Measurements from ENCODE around the gene SORCS3. TPM values are rescaled to one million over a fixed set of nuclear protein-coding genes. Genes with fewer than 3 reads are reported as not detected.

The SORCS3 gene
- total RNA-seq, 4 donors from 2014 or later = 0.26 to 0.50 (median 0.41) TPM

- Histone ChIP-seq H3K4me1 (no peaks in the 10 kb centered on the region), H3K4me3 (no peak overlapping the region), H3K36me3 (no peaks in the 10 kb centered on the region), H3K9me3 (peaks cover 0 to 15% (median 5%) of the 10 kb centered on the region in 4 donors), H3K27me3 (no peaks in the 10 kb centered on the region), H3K27ac (replicated peaks in 1 of 4) (no peak overlapping the region)
- DNase-seq (ENCODE audit: extremely low spot score) = no peak
- TF ChIP-seq EP300 (IDR thresholded peaks at IDR 0.05) = no peak
- no peak for TF ChIP-seq CTCF (IDR thresholded peaks at IDR 0.05)
- no peak for TF ChIP-seq POLR2AphosphoS5 (IDR thresholded peaks at IDR 0.05)
- TF ChIP-seq POLR2A (IDR thresholded peaks at IDR 0.05; ENCODE audit: low read depth) = no peak
- WGBS = 39% methylated on average over 6 of the region's 6 CpGs
- intact Hi-C loops (cut with DNase I) = no loop called here
These were observed 183.4 kb downstream of the SORCS3 start for GRCh38 chr10:104824380-104825006.

GRCh38 chr10:104831272-104831671 lies 190.2 kb downstream of the SORCS3 start:
- Histone ChIP-seq H3K36me3 (no peaks in the 10 kb centered on the region), H3K4me3 (no peak overlapping the region), H3K9me3 (peaks cover 0 to 15% (median 5%) of the 10 kb centered on the region in 4 donors), H3K27ac (replicated peaks in 1 of 4) (no peak overlapping the region), H3K27me3 (no peaks in the 10 kb centered on the region), H3K4me1 (no peaks in the 10 kb centered on the region)
- TF ChIP-seq POLR2AphosphoS5 (IDR thresholded peaks at IDR 0.05) = no peak
- no peak for TF ChIP-seq POLR2A (IDR thresholded peaks at IDR 0.05; ENCODE audit: low read depth)
- no peak for TF ChIP-seq CTCF (IDR thresholded peaks at IDR 0.05)
- 87% methylated on average over 5 of the region's 5 CpGs for WGBS
- intact Hi-C loops (cut with DNase I) = no loop called here
- DNase-seq (ENCODE audit: extremely low spot score) = no peak

GRCh38 chr10:104834580-104834979 lies 193.5 kb downstream of the SORCS3 start:
- DNase-seq (ENCODE audit: extremely low spot score) = no peak
- H3K36me3 ChIP-seq = no peaks in the 10 kb centered on the region
- H3K27me3 ChIP-seq = no peaks in the 10 kb centered on the region
- no peaks in the 10 kb centered on the region for H3K4me1 ChIP-seq
- no peak overlapping the region for H3K27ac ChIP-seq (replicated peaks in 1 of 4)
- TF ChIP-seq POLR2A (IDR thresholded peaks at IDR 0.05; ENCODE audit: low read depth) (no peak), POLR2AphosphoS5 (IDR thresholded peaks at IDR 0.05) (no peak), EP300 (IDR thresholded peaks at IDR 0.05) (no peak), CTCF (IDR thresholded peaks at IDR 0.05) (no peak)
- intact Hi-C loops (cut with DNase I) = no loop called here
- WGBS = 73% methylated on average over 1 of the region's 1 CpG
- no peaks in the 10 kb centered on the region for H3K9me3 ChIP-seq
- no peak overlapping the region for H3K4me3 ChIP-seq

GRCh38 chr10:104835422-104835821 lies 194.3 kb downstream of the SORCS3 start:
- TF ChIP-seq EP300 (IDR thresholded peaks at IDR 0.05) = no peak
- no peak for TF ChIP-seq POLR2A (IDR thresholded peaks at IDR 0.05; ENCODE audit: low read depth)
- no peak for TF ChIP-seq CTCF (IDR thresholded peaks at IDR 0.05)

GRCh38 chr10:104842704-104843103 lies 201.6 kb downstream of the SORCS3 start:
- Histone ChIP-seq H3K36me3 (no peaks in the 10 kb centered on the region), H3K4me1 (no peaks in the 10 kb centered on the region), H3K27ac (replicated peaks in 1 of 4) (no peak overlapping the region), H3K4me3 (no peak overlapping the region), H3K27me3 (no peaks in the 10 kb centered on the region), H3K9me3 (no peaks in the 10 kb centered on the region)
- no peak for DNase-seq (ENCODE audit: extremely low spot score)
- intact Hi-C loops (cut with DNase I) = no loop called here
- TF ChIP-seq POLR2A (IDR thresholded peaks at IDR 0.05; ENCODE audit: low read depth) (no peak), EP300 (IDR thresholded peaks at IDR 0.05) (no peak), POLR2AphosphoS5 (IDR thresholded peaks at IDR 0.05) (no peak), CTCF (IDR thresholded peaks at IDR 0.05) (no peak)
- WGBS = 75% methylated on average over 3 of the region's 3 CpGs

More at GRCh38 chr10:104835422-104835821, 194.3 kb downstream of the SORCS3 start:
- Histone ChIP-seq H3K27me3 (no peaks in the 10 kb centered on the region), H3K36me3 (no peaks in the 10 kb centered on the region), H3K4me1 (no peaks in the 10 kb centered on the region), H3K9me3 (no peaks in the 10 kb centered on the region), H3K27ac (replicated peaks in 1 of 4) (no peak overlapping the region), H3K4me3 (no peak overlapping the region)
- intact Hi-C loops (cut with DNase I) = no loop called here
- WGBS = 43% methylated on average over 2 of the region's 2 CpGs
- no peak for DNase-seq (ENCODE audit: extremely low spot score)

Data from esophagus muscularis mucosa (tissue), 4 donors.